Endothelial cell of umbilical vein (primary cell): ENCODE results near the gene LAMP1. TPM values are rescaled to one million over a fixed set of nuclear protein-coding genes. Genes with fewer than 3 reads are reported as not detected.
"Not testable (repeated sequence)": the region's sequence is repeated elsewhere in the genome, so short reads cannot be mapped to it uniquely, and the experiment has no call there.

ENCODE experiments used
- BruUV-seq: library from RNA; stranded (reverse); fragments of 400-500 nt; replicated peaks from 2 replicates; lab custom pipeline; 2021; lab: Mats Ljungman, UMichigan
- CTCF ChIA-PET: fragments of 300-600, 350-600 bp; sonication (Branson Sonifier 250); formaldehyde crosslinking; loops from one replicate; lab custom pipeline; 2021; ENCODE audit warnings: antibody characterized with exemption, inconsistent platforms; lab: Charles Lee
- POLR2A ChIA-PET: fragments of 300-600, 350-600 bp; sonication (Branson Sonifier 250); formaldehyde crosslinking; loops from one replicate; lab custom pipeline; 2021; ENCODE audit warnings: antibody characterized with exemption, inconsistent platforms; lab: Charles Lee
- DNase-seq: peaks from one replicate; pipeline ENCODE4 v3.0.0-alpha.2; 2011; ENCODE audit warnings: low read depth, low spot score
- FAIRE-seq: peaks from 2 replicates; lab custom pipeline; 2011; peaks lifted over from hg19 to GRCh38; lab: Jason Lieb, UNC
- H2AFZ ChIP-seq: 2 replicates; pipeline ENCODE4 v1.6.0; 2012; ENCODE audit warnings: low read depth, low read length, control low read depth, inconsistent platforms
- H3K27ac ChIP-seq: 2 replicates; pipeline ENCODE4 v1.5.1; 2011; ENCODE audit warnings: low read depth, mild to moderate bottlenecking, control low read depth, low read length, moderate library complexity; ENCODE audit not compliant: insufficient read depth
- H3K27me3 ChIP-seq, 2 experiments: 2 replicates each; pipeline versions ENCODE4 v1.6.0 to v1.6.1; 2011; ENCODE audit warnings: low read length in 2 of 2, mixed read lengths in 1 of 2; ENCODE audit not compliant: control insufficient read depth in 2 of 2, insufficient read depth in 2 of 2
- H3K36me3 ChIP-seq, 2 experiments: 2 replicates in 1 of 2; 3 replicates in 1 of 2; pipeline ENCODE4 v1.5.1; 2011; ENCODE audit warnings: low read length in 2 of 2, mild to moderate bottlenecking in 1 of 2, moderate library complexity in 1 of 2; ENCODE audit not compliant: control insufficient read depth in 2 of 2, insufficient read depth in 2 of 2; ENCODE audit errors: extremely low read depth in 1 of 2
- H3K4me1 ChIP-seq: 3 replicates; pipeline ENCODE4 v1.5.1; 2011; ENCODE audit warnings: mild to moderate bottlenecking, low read length; ENCODE audit not compliant: control insufficient read depth, insufficient read depth; ENCODE audit errors: extremely low read depth
- H3K4me2 ChIP-seq: 2 replicates; pipeline ENCODE4 v1.6.1; 2011; ENCODE audit warnings: low read length, control low read depth, mixed read lengths; ENCODE audit not compliant: insufficient read depth
- H3K4me3 ChIP-seq, 3 experiments: fragments of 200-600 bp in 1 of 3; sonication (generic), shearing (Covaris generic) in 1 of 3; replicated peaks in 1 of 3; 2 replicates each; pipeline ENCODE4 v1.5.1; 2011 to 2016; ENCODE audit warnings: control low read depth in 3 of 3, low read length in 3 of 3, mild to moderate bottlenecking in 2 of 3, inconsistent platforms in 1 of 3, low read depth in 1 of 3, moderate library complexity in 1 of 3; ENCODE audit not compliant: insufficient read depth in 1 of 3
- H3K79me2 ChIP-seq: 2 replicates; pipeline ENCODE4 v1.6.0; 2012; ENCODE audit warnings: low read length, inconsistent platforms; ENCODE audit not compliant: control insufficient read depth, insufficient read depth
- H3K9ac ChIP-seq: replicated peaks from 2 replicates; pipeline ENCODE3; 2011; ENCODE audit warnings: low read length, control low read depth; ENCODE audit not compliant: insufficient read depth; ENCODE audit errors: extremely low read depth
- H3K9me1 ChIP-seq: replicated peaks from 3 replicates; pipeline ENCODE4 v1.6.0; 2011; ENCODE audit warnings: mild to moderate bottlenecking, low read length; ENCODE audit not compliant: control insufficient read depth, insufficient read depth; ENCODE audit errors: extremely low read depth
- H3K9me3 ChIP-seq: replicated peaks from 2 replicates; pipeline ENCODE4 v1.5.1; 2012; ENCODE audit warnings: low read length, inconsistent platforms; ENCODE audit not compliant: control insufficient read depth, insufficient read depth
- H4K20me1 ChIP-seq: replicated peaks from 2 replicates; pipeline ENCODE3; 2011; ENCODE audit warnings: mild to moderate bottlenecking, low read length; ENCODE audit not compliant: control insufficient read depth, insufficient read depth; ENCODE audit errors: extremely low read depth
- EZH2 ChIP-seq: IDR thresholded peaks from 2 replicates; pipeline ENCODE4 v1.6.1; 2012; ENCODE audit warnings: borderline replicate concordance, low read depth, mild to moderate bottlenecking, moderate library complexity, low read length, inconsistent platforms; ENCODE audit not compliant: severe bottlenecking
- FOS ChIP-seq: IDR thresholded peaks from 2 replicates; pipeline ENCODE4 v1.6.1; 2011; ENCODE audit warnings: mild to moderate bottlenecking, low read length, moderate library complexity, borderline replicate concordance; ENCODE audit not compliant: insufficient read depth
- GATA2 ChIP-seq: IDR thresholded peaks from 2 replicates; pipeline ENCODE4 v1.7.0; 2011; ENCODE audit warnings: low read depth, mild to moderate bottlenecking, moderate library complexity, mixed read lengths, low read length; ENCODE audit not compliant: insufficient read length, insufficient read depth
- JUN ChIP-seq: IDR thresholded peaks from 2 replicates; pipeline ENCODE4 v1.6.1; 2011; ENCODE audit warnings: borderline replicate concordance, low read depth; ENCODE audit not compliant: insufficient read length, insufficient read depth
- MAX ChIP-seq: IDR thresholded peaks from 2 replicates; pipeline ENCODE4 v1.6.1; 2011; ENCODE audit not compliant: insufficient read depth, insufficient read length
- MYC ChIP-seq: IDR thresholded peaks from one replicate; pipeline ENCODE4 v1.6.1; 2011; ENCODE audit warnings: mild to moderate bottlenecking, low read depth, low read length
- POLR2A ChIP-seq: IDR thresholded peaks from 2 replicates; pipeline ENCODE4 v1.6.1; 2012; ENCODE audit warnings: low read depth, mild to moderate bottlenecking, control low read depth, low read length
- POLR2AphosphoS5 ChIP-seq: IDR thresholded peaks from 2 replicates; pipeline ENCODE4 v1.6.1; 2012; ENCODE audit warnings: low read depth, mild to moderate bottlenecking, control low read depth, low read length, moderate library complexity; ENCODE audit not compliant: insufficient read depth
- dilution Hi-C: fragments of 300-500 bp; cut with MboI; formaldehyde crosslinking; loops from one replicate; pipeline ENCODE4 v1.15.0; 2019; ENCODE audit warnings: low sequenced_read_pairs; ENCODE audit not compliant: extremely low pct_ligation_motif_present
- intact Hi-C: fragments of 100-400 bp; cut with micrococcal nuclease; formaldehyde crosslinking; loops from one replicate; pipeline ENCODE4 v1.10.0; 2022
- polyA plus RNA-seq, 4 experiments: library from polyadenylated mRNA; depleted of rRNA in 3 of 4; stranded (reverse) in 3 of 4; unstranded in 1 of 4; fragments of >200 nt; gene quantifications; 2 replicates each; pipeline versions ENCODE4 v1.2.1 to v1.2.3, GENCODE V29; 2011 to 2012; ENCODE audit warnings: missing spikeins in 1 of 4
- total RNA-seq: library from RNA; stranded (reverse); gene quantifications from 2 replicates; pipeline ENCODE4 v1.2.3, GENCODE V29; 2021
- TF ChIP-seq, protein P1 (sequence below), 2 donors: IDR thresholded peaks; 1 replicate in 1 of 2; 2 replicates in 1 of 2; pipeline ENCODE4 v1.5.1; 2011; ENCODE audit warnings: low read length in 2 of 2, mild to moderate bottlenecking in 2 of 2, moderate library complexity in 2 of 2, control low read depth in 1 of 2, inconsistent platforms in 1 of 2, low read depth in 1 of 2; ENCODE audit not compliant: insufficient read depth in 1 of 2; ENCODE audit errors: extremely low read depth in 1 of 2

LAMP1 gene
- total and polyA plus RNA-seq, 2 donors (not counting 3 experiments of a cell fraction or from before 2014, with no cell fraction given): 262 to 285 TPM

DNA sequence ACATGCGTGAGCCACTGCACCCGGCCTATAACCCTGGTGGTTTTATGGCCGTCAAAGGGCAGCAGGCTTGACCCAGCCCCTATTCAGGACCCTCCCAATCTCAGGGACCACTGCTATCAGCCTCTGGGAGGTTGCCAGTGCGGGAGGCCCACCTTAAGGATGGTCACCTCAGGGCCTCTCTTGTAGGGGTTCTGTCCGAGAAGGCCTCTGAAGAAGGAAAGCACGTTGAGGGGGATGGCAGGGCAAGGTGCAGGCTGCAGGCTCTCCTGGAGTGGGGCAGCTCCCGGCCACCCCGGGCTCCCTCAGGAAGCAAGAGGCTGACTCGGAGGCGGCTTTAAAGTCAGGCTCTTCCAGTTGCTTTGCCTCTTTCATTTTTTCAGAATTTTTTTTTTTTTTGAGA, 72.8 kb downstream of the LAMP1 start:
- FAIRE-seq (no peak), DNase-seq (no peak)
- no TSS peak for BruUV-seq
- Histone ChIP-seq H3K27me3 (no peaks in the 10 kb centered on the region), H3K4me3 (no peak overlapping the region), H3K4me2 (no peak overlapping the region), H3K79me2 (no peaks in the 10 kb centered on the region), H2AFZ (no peak overlapping the region), H3K9me1 (no peaks in the 10 kb centered on the region), H3K9ac (no peak overlapping the region), H3K36me3 (no peaks in the 10 kb centered on the region), H3K27ac (no peak overlapping the region), H3K4me1 (no peaks in the 10 kb centered on the region), H3K9me3 (no peaks in the 10 kb centered on the region), H4K20me1 (no peaks in the 10 kb centered on the region)
- dilution Hi-C loops: no loop called here
- TF ChIP-seq JUN (no peak), MAX (no peak), POLR2AphosphoS5 (no peak)
- intact Hi-C loops: no loop called here
- ChIA-PET POLR2A (no interaction called here), CTCF (no interaction called here)

- dilution Hi-C loops (no loop called here), intact Hi-C loops (no loop called here)
- no peaks in the 10 kb centered on the region for H3K27me3 ChIP-seq
- H3K4me3 ChIP-seq: no peak overlapping the region
- ChIA-PET POLR2A (no interaction called here), CTCF (no interaction called here)
- H3K27ac ChIP-seq: no peak overlapping the region
- TF ChIP-seq JUN: no peak
- no peak for TF ChIP-seq MYC
- TF ChIP-seq POLR2AphosphoS5: no peak
- no peak for TF ChIP-seq FOS
- TF ChIP-seq GATA2: no peak
- TF ChIP-seq, protein P1, sequence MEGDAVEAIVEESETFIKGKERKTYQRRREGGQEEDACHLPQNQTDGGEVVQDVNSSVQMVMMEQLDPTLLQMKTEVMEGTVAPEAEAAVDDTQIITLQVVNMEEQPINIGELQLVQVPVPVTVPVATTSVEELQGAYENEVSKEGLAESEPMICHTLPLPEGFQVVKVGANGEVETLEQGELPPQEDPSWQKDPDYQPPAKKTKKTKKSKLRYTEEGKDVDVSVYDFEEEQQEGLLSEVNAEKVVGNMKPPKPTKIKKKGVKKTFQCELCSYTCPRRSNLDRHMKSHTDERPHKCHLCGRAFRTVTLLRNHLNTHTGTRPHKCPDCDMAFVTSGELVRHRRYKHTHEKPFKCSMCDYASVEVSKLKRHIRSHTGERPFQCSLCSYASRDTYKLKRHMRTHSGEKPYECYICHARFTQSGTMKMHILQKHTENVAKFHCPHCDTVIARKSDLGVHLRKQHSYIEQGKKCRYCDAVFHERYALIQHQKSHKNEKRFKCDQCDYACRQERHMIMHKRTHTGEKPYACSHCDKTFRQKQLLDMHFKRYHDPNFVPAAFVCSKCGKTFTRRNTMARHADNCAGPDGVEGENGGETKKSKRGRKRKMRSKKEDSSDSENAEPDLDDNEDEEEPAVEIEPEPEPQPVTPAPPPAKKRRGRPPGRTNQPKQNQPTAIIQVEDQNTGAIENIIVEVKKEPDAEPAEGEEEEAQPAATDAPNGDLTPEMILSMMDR (IDR thresholded peaks at IDR 0.05; ENCODE audit: extremely low read depth in 1 of 2, insufficient read depth in 1 of 2, low read depth in 1 of 2, low read length in 2 of 2): no peak
- no peak for TF ChIP-seq EZH2
- no peak for TF ChIP-seq MAX
- TF ChIP-seq POLR2A: no peak
- H3K4me1 ChIP-seq: no peaks in the 10 kb centered on the region
- FAIRE-seq: no peak
- H3K9me1 ChIP-seq: no peaks in the 10 kb centered on the region
- H3K9me3 ChIP-seq: no peaks in the 10 kb centered on the region
- no peak overlapping the region for H2AFZ ChIP-seq
- H4K20me1 ChIP-seq: no peaks in the 10 kb centered on the region
- H3K79me2 ChIP-seq: no peaks in the 10 kb centered on the region
- BruUV-seq: no TSS peak
- no peaks in the 10 kb centered on the region for H3K36me3 ChIP-seq
- H3K4me2 ChIP-seq: no peak overlapping the region
- DNase-seq: no peak
- H3K9ac ChIP-seq: no peak overlapping the region
Measured at GRCh38 chr13:113371061-113371460, 74.0 kb downstream of the LAMP1 start.

- POLR2A ChIA-PET, H3K4me3 ChIP-seq, BruUV-seq, H3K9me1 ChIP-seq, DNase-seq, dilution Hi-C loops, H3K27ac ChIP-seq, H4K20me1 ChIP-seq, H3K36me3 ChIP-seq, H3K27me3 ChIP-seq, intact Hi-C loops, H3K4me2 ChIP-seq, H3K4me1 ChIP-seq, H2AFZ ChIP-seq, H3K9me3 ChIP-seq, H3K9ac ChIP-seq, H3K79me2 ChIP-seq, FAIRE-seq: not testable (repeated sequence)
- CTCF ChIA-PET: interaction anchor here (1.6 kb wide), 1 partner anchor 97 kb away, joined by 3 read pairs; no protein-coding TSS in a partner anchor
Measured at GRCh38 chr13:113371701-113372100, 74.7 kb downstream of the LAMP1 start.
